K562 (cell line): Measurements from ENCODE around the gene TUBB4B. TPM values are rescaled to one million over a fixed set of nuclear protein-coding genes. Genes with fewer than 3 reads are reported as not detected.
A peak's percentile ranks its signal among the peaks of the same experiment; 100 is the strongest.

ENCODE experiments used
- CEBPB ChIP-seq: fragments of 450-650 bp; IDR thresholded peaks from 2 replicates; pipeline ENCODE4 v1.6.1; 2016; ENCODE audit warnings: missing genetic modification characterization, missing compliant biosample characterization
- CREBBP ChIP-seq: IDR thresholded peaks from one replicate; pipeline ENCODE4 v1.6.1; 2012; ENCODE audit warnings: low read depth, mild to moderate bottlenecking, control low read depth, inconsistent platforms, low read length
- DACH1 ChIP-seq: fragments of 450-650 bp; IDR thresholded peaks from 2 replicates; pipeline ENCODE4 v1.6.1; 2018; ENCODE audit not compliant: partially characterized antibody
- E2F1 ChIP-seq: sonication (generic); formaldehyde crosslinking; IDR thresholded peaks from 2 replicates; pipeline ENCODE4 v1.8.1; 2023; ENCODE audit warnings: mild to moderate bottlenecking, missing genetic modification reagents, moderate library complexity
- E2F5 ChIP-seq: sonication (generic); formaldehyde crosslinking; IDR thresholded peaks from 2 replicates; pipeline ENCODE4 v1.8.0; 2022; ENCODE audit warnings: mild to moderate bottlenecking, missing genetic modification reagents
- ESRRA ChIP-seq: fragments of 450-650 bp; IDR thresholded peaks from 2 replicates; pipeline ENCODE4 v1.6.1; 2014; ENCODE audit warnings: low read depth, mild to moderate bottlenecking, moderate library complexity, borderline replicate concordance
- FOSL1 ChIP-seq: fragments of 200-800 bp; sonication (Bioruptor generic); conservative IDR thresholded peaks from 2 replicates; pipeline ENCODE4 v1.6.1; 2016; ENCODE audit warnings: missing genetic modification characterization, missing compliant biosample characterization
- FOXJ3 ChIP-seq: sonication (generic); formaldehyde crosslinking; IDR thresholded peaks from 2 replicates; pipeline ENCODE4 v1.4.0; 2020; ENCODE audit warnings: mild to moderate bottlenecking, missing genetic modification reagents
- HES1 ChIP-seq: fragments of 450-650 bp; IDR thresholded peaks from 2 replicates; pipeline ENCODE4 v1.6.1; 2016; ENCODE audit warnings: low read depth, mild to moderate bottlenecking, moderate library complexity
- LCOR ChIP-seq: sonication (generic); formaldehyde crosslinking; IDR thresholded peaks from 2 replicates; pipeline ENCODE4 v1.8.0; 2022; ENCODE audit warnings: mild to moderate bottlenecking, missing genetic modification reagents
- MBD1 ChIP-seq: fragments of 250-450 bp; sonication (Bioruptor Pico); IDR thresholded peaks from 2 replicates; pipeline ENCODE4 v1.8.0; 2022; ENCODE audit warnings: inconsistent platforms
- MEF2A ChIP-seq: IDR thresholded peaks from 2 replicates; pipeline ENCODE4 v1.6.1; 2011; ENCODE audit warnings: low read depth, mild to moderate bottlenecking, low read length, moderate library complexity; ENCODE audit not compliant: control insufficient read depth
- PURB ChIP-seq: sonication (generic); formaldehyde crosslinking; IDR thresholded peaks from 2 replicates; pipeline ENCODE4 v1.9.0; 2021; ENCODE audit warnings: low read depth, mild to moderate bottlenecking, missing genetic modification reagents
- RBM15 ChIP-seq: fragments of 200-400 bp; formaldehyde crosslinking; IDR thresholded peaks from 2 replicates; pipeline ENCODE4 v1.6.1; 2018; ENCODE audit warnings: mild to moderate bottlenecking, low read length, moderate library complexity; ENCODE audit not compliant: insufficient read depth
- RFX7 ChIP-seq: fragments of 250-450 bp; sonication (Bioruptor Pico); IDR thresholded peaks from 2 replicates; pipeline ENCODE4 v1.5.1; 2021; ENCODE audit warnings: mild to moderate bottlenecking
- RUNX1 ChIP-seq: sonication (generic); IDR thresholded peaks from 2 replicates; pipeline ENCODE4 v1.6.1; 2016; ENCODE audit warnings: antibody characterized with exemption, low read depth
- SMAD2 ChIP-seq: fragments of 150-350 bp; IDR thresholded peaks from 2 replicates; pipeline ENCODE4 v1.6.1; 2014; ENCODE audit warnings: low read depth, mild to moderate bottlenecking, low read length
- SNIP1 ChIP-seq: fragments of 450-650 bp; IDR thresholded peaks from 2 replicates; pipeline ENCODE4 v1.7.1; 2017; ENCODE audit warnings: low read depth, mild to moderate bottlenecking
- ZBTB34 ChIP-seq: fragments of 250-450 bp; sonication (Bioruptor Pico); IDR thresholded peaks from 2 replicates; pipeline ENCODE4 v1.8.0; 2021; ENCODE audit warnings: mild to moderate bottlenecking, moderate library complexity
- ZNF175 ChIP-seq: fragments of 200-800 bp; sonication (Bioruptor generic); IDR thresholded peaks from 2 replicates; pipeline ENCODE4 v1.6.1; 2016; ENCODE audit warnings: low read depth, mild to moderate bottlenecking, missing genetic modification characterization, missing compliant biosample characterization
- ZNF239 ChIP-seq: fragments of 250-450 bp; sonication (Bioruptor Pico); IDR thresholded peaks from 2 replicates; pipeline ENCODE4 v1.4.0; 2020; ENCODE audit warnings: mild to moderate bottlenecking
- ZNF77 ChIP-seq: fragments of 250-450 bp; sonication (Bioruptor Pico); IDR thresholded peaks from 2 replicates; pipeline ENCODE4 v1.5.0; 2020
- polyA plus RNA-seq, 8 experiments: library from polyadenylated mRNA; depleted of rRNA in 4 of 8; stranded (reverse) in 5 of 8; unstranded in 3 of 8; fragments of >200 nt; fragmentation: Nextera tagmentation in 2 of 8; fragmentation: Illumina TruSeq in 1 of 8; extraction: Ambion mirVana in 2 of 8; extraction: Trizol in 1 of 8; gene quantifications; 2 replicates each; pipeline versions ENCODE4 v1.2.1 to v1.2.3, GENCODE V29; 2011 to 2014; ENCODE audit warnings: inconsistent platforms in 1 of 8, missing spikeins in 1 of 8
- total RNA-seq, 7 experiments: library from RNA; depleted of rRNA in 6 of 7; stranded (reverse); fragments of >200 nt in 6 of 7; fragmentation: Illumina TruSeq in 2 of 7; extraction: Trizol in 2 of 7; gene quantifications; 2 replicates each; pipeline versions ENCODE4 v1.2.1 to v1.2.3, GENCODE V29; 2011 to 2021; ENCODE audit warnings: low replicate concordance in 1 of 7

The TUBB4B gene
- total and polyA plus RNA-seq, 9 of the 15 experiments (the other 6 are each of a cell fraction or from before 2014, with no cell fraction given), result 24.1 to 443 (median 268) TPM

- TF ChIP-seq SMAD2 (no peak), E2F5 (CRISPR knock-in tag) (no peak), DACH1 (no peak), ZBTB34 (CRISPR knock-in tag) (no peak), RFX7 (CRISPR knock-in tag) (no peak), ZNF239 (CRISPR knock-in tag) (no peak), MBD1 (no peak), CEBPB (tag) (no peak), FOXJ3 (CRISPR knock-in tag) (no peak), E2F1 (no peak; the same call in 1 of the 2 replicates), ZNF175 (CRISPR knock-in tag) (no peak), PURB (CRISPR knock-in tag) (no peak), RUNX1 (peak; percentile 18; the same call in 1 of the 2 replicates), ESRRA (no peak), RBM15 (no peak), SNIP1 (no peak), MEF2A (no peak), HES1 (no peak), CREBBP (no peak), LCOR (CRISPR knock-in tag) (peak; percentile 52; the same call in 1 of the 2 replicates), ZNF77 (CRISPR knock-in tag) (no peak), FOSL1 (tag) (no peak)
These were observed 2.8 kb downstream of the TUBB4B start (continued) for GRCh38 chr9:137243626-137244485.
